Stimulated activated CD8-positive, alpha-beta memory T cell treated with anti-CD3 and anti-CD28 coated beads, Interleukin-15, amount 100 ng/mL, for 1 hour (primary cell): ENCODE results near the gene FEZF2.

Experiments
- DNase-seq: peaks from one replicate; pipeline ENCODE4 v3.0.0-alpha.2; 2020; ENCODE audit warnings: low read depth

FEZF2 gene

DNA sequence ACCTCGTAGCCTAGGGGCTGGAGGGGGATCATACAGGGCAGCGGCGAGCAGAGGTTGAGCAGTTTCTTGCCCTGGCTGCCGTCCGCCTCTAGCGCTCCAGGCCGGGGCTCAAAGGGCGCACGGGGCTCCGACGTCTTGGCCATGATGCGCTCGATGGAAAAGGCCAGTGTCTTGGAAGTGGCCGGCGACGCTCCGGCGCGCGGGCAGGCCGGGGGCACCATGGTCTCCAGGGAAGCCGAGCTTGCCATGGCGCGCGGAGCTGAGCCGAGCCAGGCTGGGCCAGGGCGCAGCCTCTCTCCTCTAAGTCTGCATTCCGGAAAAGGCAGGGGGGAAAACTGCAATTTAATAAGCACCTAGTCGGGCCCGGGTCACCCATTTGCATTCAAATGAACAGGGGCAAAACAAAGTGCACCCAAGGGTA is 719 bp downstream of the FEZF2 start:
- no peak for DNase-seq

DNA sequence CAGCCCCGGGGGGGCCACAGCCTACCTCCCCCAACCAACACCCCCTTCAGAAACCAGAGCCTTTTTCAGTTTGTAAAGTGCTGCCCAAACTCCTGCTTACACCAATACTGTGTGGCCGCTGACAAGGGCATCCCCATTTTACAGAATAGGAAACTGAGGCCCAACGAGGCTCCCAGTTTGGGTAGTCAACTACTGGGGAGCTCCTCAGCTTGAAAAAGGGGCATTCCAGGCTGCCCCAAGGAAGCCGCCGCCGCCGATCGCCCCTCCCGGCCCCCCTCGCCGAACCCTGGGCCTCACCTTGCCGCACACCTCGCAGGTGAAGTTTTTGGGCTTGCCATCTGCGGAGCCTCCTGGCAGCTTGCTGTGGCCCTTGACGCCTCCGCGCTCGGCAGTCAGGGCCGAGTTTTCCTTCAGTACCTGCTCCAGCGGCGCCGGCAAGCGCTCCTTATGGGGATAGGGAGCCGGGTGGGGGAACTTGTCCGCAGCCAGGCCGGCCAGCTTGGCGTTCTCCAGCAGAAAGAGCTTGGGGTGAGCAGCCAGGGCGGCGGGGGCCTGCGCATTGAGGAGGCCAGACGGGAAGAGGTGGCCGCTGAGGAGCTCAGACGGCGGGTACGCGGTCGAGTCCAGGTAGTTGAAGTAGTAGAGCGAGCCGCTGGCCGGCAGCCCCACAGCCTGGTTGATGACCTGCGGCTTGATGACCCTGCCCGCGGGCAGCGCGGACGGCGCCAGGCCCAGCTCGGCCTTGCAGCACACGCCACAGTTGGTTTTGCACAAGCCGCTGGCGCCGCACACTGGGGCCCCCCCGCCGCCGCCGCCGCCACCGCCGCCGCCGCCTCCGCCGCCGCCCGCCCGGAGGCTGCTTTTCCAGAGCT is 1.4 kb downstream of the FEZF2 start:
- no peak for DNase-seq

DNA sequence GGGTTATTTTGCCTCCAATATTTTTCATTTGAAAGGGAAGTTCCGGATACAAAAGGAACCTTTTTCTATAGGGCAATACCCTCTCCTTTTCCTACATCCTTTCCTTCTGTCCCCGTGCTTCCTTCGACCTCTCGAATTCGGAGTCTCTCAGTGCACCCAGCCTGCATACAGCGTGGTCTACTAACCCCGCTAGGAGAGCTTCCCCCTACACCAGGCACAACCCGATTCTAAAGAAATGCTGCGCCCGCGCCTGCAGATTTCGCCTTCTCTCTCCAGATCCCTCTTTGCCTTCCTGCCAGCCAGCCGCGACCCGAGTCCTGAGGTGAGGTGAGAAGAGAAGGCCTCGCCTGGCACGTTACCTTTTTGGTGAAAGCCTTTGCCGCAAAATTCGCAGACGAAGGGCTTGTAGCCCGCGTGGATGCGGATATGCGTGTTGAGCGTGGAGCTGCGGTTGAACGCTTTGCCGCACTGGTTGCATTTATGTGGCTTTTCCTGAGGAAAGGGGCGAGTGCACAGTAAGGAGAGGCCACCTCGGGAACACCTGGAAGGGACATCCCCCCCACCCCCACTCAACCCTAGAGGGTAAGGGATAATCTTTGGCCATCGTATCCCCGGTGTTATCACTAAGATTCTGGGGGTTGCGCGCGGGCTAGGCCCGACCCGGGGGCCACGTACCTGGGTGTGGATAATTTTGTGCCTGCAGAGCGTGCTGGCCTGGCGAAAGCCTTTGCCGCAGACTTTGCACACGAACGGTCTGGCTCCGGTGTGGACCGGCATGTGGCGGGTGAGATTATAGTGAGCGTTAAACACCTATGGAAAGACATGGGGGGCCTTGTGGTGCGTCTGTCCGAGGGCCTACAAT is 2.3 kb downstream of the FEZF2 start:
- DNase-seq = no peak

DNA sequence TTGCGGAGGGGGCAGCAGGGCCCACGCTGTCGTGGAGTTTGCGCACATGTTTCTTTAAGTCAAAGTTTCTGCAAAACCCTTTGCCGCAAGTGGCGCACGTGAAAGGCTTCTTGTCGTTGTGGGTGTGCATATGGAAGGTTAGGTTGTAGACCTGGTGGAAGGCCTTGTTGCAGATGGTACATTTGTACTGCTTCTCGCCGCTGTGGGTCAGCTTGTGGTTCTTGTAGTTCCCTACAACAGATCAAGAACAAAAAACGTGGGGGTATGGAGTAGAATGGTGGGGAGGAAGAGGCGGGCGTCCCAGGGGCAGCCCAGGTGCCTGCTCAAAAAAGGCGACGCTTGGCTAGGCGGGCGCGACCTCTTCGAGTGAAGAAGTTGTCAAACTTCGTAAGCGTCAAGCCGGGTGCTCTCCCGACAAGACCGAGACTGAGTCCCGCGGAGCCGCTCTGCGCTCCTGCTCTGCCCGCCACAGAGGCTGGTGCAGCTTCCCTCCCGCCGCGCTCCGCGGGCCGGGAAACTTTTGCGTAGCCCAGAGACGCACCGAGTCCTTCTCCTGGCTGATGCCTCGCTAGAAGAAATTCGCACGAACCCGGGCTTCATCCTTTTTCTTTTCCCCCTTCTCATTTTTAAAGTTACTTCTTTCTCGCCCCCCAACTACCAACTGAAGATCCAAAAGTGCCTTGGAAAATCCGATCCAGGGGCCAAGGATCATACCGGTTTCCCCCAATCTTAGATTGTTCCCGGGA is 3.1 kb downstream of the FEZF2 start:
- no peak for DNase-seq

DNA sequence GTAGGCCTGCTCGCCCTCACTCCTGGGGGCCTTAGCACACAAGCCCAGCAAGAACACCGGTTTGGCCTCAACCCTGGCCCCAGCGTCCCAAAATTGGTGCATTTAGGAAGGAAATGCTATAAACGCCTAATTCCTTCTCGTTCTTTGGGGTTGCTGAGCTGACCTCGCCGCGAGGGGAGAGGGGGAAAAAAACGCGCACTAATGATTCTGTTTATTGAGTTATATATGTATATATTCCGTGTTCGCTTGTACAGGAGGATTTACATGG is 3.9 kb downstream of the FEZF2 start:
- DNase-seq = no peak

DNA sequence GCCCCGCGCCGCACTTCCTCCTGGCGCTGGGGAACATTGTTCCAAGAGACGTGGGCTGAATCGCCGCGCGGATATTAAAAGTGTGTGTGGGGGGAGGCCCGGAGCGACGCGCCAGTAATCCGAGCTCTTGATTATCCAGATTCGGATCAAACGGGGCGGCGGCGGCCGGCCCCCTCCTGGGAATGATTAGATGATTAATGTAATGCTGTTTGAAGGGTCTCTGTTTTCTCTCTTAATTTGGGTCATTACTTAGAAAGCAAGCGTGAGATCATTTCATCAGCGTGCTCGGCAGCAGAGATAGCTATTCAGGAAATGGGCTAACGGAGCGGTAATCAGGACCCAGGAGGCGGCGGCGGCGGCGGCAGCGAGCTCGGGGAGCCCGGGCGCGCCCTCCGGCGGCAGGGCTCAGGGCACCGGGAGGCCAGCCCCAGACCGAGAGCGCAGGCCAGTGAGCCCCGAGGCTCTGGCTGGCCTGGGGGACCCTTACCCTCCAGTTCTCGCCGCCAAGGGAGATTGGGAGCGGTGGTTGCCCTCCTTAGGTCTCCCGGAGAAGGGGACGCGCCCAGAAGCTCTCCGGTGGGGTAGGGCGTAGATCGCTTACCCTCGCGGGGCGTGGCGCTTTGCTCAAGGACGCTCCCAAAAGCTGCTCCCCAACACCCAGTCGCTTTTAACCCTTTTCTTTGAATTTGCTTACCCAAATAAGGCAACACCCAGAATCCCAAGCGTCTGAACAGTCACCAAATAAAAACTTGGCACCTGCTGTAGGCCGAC is 4.5 kb downstream of the FEZF2 start:
- DNase-seq = no peak

DNA sequence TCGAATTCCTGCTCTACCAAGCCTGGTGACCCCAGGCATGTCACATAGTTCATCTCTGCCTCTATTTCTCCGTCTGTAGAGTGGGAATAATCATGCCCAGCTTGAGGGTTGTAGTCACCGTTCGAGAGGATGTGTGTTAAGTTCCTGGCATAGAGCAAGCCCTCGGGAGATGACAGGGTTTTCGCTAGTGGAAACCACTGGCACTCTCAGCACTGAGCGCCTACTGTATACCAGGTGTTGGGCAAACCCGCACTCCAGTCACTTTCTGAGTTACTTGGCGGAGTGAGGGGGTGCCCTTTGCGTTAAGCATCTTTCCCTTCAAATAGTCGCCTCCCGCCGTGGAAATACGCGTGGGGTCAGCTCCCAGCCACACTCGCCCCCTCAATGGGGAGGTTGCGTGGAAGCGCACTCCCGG is 5.1 kb downstream of the FEZF2 start:
- DNase-seq = no peak

DNA sequence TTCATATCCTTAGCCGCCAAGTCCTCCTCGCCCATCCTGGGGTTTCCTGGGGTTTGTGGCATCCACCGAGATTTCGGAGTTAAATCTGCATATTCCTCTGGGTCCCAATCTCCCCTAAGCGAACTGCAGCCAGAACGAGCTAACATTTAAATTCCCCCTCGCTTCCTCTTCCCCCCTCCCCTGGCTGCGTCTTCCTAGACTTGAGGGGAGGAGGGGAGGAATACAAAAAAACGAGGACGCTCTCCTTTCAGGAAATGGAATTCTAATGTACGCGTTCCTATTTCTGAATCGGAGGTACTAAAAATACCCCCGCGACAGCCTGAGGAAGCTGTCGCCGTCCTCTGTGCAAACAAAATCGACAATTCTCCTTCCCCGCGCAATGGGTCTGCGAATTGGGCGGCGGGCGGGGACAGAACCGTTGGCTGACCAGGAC is 5.6 kb downstream of the FEZF2 start:
- no peak for DNase-seq

DNA sequence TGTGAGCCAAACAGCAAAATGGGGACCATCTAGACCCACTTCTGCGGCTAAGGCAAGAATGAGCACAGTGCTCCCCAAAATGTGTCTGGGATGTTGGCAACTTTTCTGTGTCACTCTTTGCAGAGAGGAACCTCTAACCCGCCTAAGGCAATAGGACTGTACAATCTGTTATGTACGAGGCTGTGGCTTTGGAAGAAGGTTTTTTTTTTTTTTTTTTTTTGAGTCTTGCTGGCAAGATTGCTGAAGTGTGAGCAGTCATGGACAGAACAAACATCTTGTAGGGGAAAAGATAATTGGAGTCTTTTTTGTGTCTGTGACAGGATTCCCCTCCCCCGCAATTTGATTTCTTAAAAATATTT is 7.2 kb downstream of the FEZF2 start:
- DNase-seq = no peak

DNA sequence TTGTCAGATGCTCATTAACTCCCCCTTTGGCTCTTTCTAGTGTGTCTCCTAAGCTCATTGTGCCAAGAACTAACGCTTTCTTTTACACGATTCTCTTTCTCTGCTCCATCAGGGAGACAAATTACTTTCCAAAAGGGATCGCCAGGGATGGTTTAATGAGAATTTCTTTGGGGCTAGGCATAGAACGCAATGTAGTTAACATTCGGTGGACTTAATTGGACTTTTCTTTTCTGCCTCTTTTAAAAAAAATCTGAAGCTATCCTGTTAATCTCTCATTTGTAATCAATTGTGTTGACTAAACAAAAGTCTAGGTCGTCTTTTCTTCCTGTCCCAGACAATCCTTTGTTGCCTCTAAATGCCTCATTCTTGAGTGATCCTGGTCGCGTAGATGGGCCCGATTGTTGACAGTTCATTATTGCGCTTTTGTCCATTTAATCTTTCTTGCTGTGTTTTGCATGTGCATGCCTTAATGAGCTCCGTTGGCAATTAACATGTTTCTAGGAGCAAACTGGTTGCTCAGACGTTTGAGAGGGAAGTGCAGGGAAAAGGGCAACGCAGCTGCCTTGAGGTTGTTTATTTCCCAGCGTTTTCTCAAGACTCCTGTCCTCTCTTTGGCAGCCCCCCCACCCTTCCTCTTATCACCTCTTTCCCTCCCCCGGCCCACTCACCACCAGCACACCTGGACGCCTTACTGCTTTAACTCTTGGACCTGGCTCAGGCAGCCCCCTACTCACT is 7.8 kb downstream of the FEZF2 start:
- no peak for DNase-seq

DNA sequence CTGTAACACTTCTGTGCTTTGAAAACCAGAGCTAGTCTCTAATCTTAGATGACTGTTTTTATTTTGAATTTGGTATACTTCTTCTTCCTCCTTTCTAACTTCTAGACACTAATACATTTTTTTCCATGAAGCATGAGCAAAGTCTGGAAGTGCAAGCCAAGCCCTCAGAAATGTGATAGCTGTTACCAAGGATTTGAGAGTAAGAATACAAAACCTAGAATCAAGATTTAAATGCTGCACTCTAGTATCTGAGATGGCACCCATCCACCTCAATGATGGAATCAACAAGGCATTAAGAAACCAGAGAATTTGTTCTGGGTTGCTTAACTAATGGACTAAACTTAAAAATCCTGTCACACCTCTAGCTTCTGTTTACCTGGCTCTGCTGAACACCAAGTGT is 9.2 kb downstream of the FEZF2 start:
- no peak for DNase-seq

DNA sequence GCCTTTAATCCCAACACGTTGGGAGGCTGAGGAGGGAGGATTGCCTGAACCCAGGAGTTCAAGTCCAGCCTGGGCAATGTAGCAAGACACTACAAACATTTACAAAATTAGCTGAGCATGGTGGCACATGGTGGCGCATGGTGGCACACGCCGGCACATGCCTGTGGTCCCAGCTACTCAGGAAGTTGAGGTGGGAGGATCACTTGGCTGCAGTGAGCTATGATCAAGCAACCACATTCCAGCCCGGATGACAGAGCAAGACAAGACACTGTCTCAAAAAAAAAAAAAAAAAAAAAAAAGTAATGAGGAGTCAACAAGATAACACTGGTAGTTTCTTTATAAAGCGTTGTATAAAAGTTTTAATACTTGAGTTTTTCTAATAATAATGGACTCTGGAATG is 10.1 kb downstream of the FEZF2 start:
- no peak for DNase-seq

DNA sequence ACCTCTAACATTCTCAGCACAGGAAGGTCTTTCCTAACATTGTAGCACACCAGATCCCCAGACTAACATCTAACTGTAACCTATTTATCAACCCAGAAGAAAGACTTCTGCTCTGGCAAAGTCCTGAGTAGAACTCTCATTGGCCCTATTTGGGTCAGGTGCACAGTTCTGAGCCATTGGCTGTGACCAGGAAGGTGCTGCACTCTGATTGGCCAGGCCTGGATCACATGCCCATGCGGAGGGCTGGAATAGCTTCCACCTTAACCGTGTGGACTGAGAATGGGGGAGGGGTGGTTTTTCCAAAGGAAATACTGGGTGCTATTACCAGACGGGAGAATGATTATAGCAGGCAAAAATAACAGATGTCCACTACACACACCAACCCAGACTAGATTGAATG is 11.5 kb downstream of the FEZF2 start:
- DNase-seq = no peak

DNA sequence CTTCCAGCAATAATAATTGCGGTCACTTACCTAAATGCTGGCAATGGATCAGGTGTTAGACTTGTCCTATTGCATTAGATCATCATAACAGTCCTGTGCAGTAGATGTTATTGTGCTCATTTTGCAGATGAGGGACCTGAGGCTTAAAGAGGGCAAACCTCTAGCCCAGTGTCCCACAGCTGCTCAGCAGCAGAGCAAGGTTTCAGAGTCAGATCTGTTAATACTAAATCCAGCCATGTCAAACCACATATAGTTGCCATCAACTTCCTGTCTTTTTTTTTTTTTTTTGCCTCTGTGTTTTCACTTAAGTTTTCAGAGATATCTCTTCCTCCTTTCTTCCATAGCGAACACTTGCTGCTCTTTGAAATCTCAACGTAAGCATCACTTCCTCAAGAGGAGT is 12.1 kb downstream of the FEZF2 start:
- no peak for DNase-seq

DNA sequence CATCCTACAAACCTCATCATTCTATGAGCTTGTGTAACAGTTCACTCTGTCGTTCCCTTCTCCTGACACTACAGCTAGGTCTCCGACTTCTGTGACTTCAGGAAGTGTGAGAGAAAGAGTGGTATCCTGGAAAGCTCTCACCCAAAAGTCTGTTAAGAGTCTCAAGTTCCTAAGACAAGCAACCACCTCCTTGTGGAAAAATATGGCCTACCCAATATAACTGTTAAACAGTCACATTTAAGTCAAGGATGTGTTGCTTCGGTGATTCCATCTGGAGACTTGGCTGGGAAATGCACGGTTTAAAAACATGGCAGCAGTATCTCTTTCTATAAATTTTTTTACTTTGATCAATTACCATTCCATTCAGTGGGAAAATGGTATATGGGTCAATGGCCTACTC is 13.8 kb downstream of the FEZF2 start:
- no peak for DNase-seq

DNA sequence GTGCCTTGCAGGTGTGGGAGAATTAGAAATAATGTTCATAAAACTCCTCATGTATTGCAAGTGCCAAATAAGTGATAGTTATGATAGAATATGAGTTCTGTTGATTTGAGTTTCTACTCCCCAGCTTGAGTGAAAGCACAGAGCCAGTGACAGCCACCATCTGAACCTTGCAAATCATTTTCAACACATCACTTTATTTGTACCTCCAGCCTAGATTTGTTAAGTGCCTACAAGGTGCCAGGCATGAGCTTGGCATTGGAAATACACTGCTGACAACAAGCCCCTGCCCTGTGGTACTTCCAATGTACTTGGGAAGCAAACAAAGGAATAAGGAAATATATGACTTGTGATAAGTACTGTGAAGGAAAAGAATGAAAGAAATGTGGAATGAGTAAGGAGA is 17.0 kb downstream of the FEZF2 start:
- DNase-seq = no peak

DNA sequence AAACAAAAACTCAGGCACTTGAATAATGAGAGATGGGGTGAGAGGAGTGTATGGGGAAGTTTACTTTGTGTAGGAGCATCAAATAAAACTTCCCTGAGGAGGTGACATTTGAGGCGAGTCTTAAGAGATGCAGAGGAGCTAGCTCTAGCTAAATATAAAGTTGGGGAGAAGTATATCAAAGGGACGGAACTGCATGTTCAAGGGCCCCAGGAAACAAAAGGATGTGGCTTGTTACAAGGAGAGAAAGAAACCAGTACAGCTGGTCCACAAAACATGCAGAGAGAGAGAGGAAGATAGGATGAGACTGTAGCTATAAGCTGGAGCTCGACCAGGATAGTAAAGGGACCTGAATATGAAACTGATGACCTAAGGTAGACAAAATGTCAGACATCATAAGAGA is 17.6 kb downstream of the FEZF2 start:
- DNase-seq = no peak

DNA sequence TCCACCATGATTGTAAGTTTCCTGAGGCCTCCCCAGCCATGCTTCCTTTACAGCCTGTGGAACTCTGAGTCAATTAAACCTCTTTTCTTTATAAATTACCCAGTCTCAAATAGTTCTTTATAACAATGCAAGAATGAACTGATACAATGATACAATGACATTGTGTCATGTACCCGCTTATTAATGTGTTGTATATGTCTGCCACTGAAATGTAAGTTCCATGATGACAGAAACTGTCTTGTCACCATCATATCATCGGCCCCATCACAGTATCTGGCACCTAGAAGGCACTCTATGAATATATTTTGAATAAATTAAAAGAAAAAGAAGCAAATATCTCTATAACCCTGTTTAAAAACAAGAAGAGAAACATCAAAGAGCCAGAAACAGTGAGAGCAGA is 29.6 kb downstream of the FEZF2 start:
- no peak for DNase-seq

DNA sequence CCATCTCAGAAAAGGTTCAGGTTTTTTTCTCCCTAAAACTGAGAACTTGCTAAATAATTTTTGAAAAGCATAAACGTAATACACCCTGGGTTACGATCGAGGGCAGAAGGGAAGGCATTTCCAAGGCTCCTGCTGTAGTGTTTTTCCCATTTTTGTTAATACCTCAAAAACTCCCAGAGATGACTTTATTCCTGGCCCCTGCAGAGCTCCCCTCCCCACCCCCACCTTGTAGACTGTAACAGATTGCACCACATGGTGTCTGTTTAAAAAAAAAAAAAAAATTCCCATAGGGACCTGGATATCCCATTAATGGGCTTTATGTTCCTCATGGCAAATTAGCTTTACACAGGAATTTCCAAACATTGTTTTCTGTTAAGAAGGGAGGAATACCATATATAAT is 38.2 kb downstream of the FEZF2 start:
- no peak for DNase-seq

DNA sequence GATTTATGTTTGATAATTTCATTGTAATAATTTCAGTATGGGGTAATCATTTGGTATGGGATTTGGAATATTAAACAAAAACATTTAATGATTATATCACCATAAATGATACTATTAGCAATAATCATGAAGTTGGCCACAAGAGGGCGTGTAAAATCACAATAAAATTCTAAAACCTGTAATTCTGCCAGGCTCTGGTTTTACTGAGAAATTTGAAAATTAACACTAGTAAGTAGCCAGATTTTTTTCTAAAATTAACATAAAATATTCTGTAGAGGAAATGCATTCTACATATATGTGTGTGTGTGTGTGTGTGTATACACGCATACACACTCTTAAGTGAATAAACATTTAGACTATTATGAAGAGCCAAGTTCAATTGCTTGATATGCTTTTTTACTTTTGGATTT is 40.5 kb downstream of the FEZF2 start:
- DNase-seq = no peak

DNA sequence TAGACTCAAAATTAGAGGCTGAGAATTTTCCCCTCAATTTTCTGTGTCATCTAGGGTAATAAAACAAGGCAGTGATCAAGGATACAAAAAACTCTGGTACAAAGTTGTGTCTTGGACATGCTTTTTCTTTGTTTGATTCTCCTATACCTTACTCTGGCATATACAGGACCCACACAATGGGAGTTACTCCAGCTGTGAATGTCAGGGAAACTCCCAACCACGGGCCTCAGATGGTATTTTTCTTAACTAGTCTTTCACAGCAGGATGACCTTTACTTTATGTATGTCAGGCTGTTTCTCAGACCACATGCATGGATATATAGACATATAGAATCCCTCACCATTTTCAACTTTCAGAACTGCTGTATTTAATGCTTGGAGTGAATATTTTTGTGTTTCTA is 41.3 kb downstream of the FEZF2 start:
- DNase-seq = no peak
